ENCODE measurements around the gene LAPTM4A.
A peak's percentile ranks its signal among the peaks of the same experiment; 100 is the strongest.
"Not testable (repeated sequence)": the region's sequence is repeated elsewhere in the genome, so short reads cannot be mapped to it uniquely, and the experiment has no call there.

LAPTM4A gene

GRCh38 chr2:20091305-20091991, 40.0 kb upstream of the LAPTM4A start:
- Histone ChIP-seq H3K9me3 (ENCODE audit: control insufficient read depth, insufficient read depth, low read depth, low read length) (no peaks in the 10 kb centered on the region), H3K9ac (ENCODE audit: low read length) (no peak overlapping the region), H3K4me1 (ENCODE audit: control insufficient read depth, insufficient read depth, low read length) (peaks cover 19% of the 10 kb centered on the region; the same call in 1 of the 2 replicates), H3K4me3 (ENCODE audit: low read depth, low read length) (no peak overlapping the region), H3K27me3 (ENCODE audit: control insufficient read depth, insufficient read depth, low read length) (no peaks in the 10 kb centered on the region), H3K27ac (ENCODE audit: low read depth, low read length) (no peak overlapping the region), H3K36me3 (ENCODE audit: control insufficient read depth, insufficient read depth, low read length) (no peaks in the 10 kb centered on the region)

- H3K27me3 ChIP-seq (ENCODE audit: control insufficient read depth, insufficient read depth, low read length) = no peaks in the 10 kb centered on the region
- no peak overlapping the region for H3K9ac ChIP-seq (ENCODE audit: low read length)
- no peaks in the 10 kb centered on the region for H3K9me3 ChIP-seq (ENCODE audit: control insufficient read depth, insufficient read depth, low read depth, low read length)
- no peak overlapping the region for H3K27ac ChIP-seq (ENCODE audit: low read depth, low read length)
- H3K4me1 ChIP-seq (ENCODE audit: control insufficient read depth, insufficient read depth, low read length) = peaks cover 19% of the 10 kb centered on the region; the same call in 1 of the 2 replicates
- H3K4me3 ChIP-seq (ENCODE audit: low read depth, low read length) = no peak overlapping the region
- H3K36me3 ChIP-seq (ENCODE audit: control insufficient read depth, insufficient read depth, low read length) = no peaks in the 10 kb centered on the region
Observed at GRCh38 chr2:20089715-20090464, 38.5 kb upstream of the LAPTM4A start.

- H3K27me3 ChIP-seq (ENCODE audit: control insufficient read depth, insufficient read depth, low read length); H3K9me3 ChIP-seq (ENCODE audit: control insufficient read depth, insufficient read depth, low read depth, low read length); H3K27ac ChIP-seq (ENCODE audit: low read depth, low read length); H3K36me3 ChIP-seq (ENCODE audit: control insufficient read depth, insufficient read depth, low read length); H3K4me3 ChIP-seq (ENCODE audit: low read depth, low read length); H3K9ac ChIP-seq (ENCODE audit: low read length): not testable (repeated sequence)
- peaks cover 12% of the 10 kb centered on the region for H3K4me1 ChIP-seq (ENCODE audit: control insufficient read depth, insufficient read depth, low read length)
Observed at GRCh38 chr2:20085909-20086308, 34.5 kb upstream of the LAPTM4A start.

GRCh38 chr2:20082812-20083211, 31.4 kb upstream of the LAPTM4A start:
- H3K27ac ChIP-seq (ENCODE audit: low read depth, low read length); H3K27me3 ChIP-seq (ENCODE audit: control insufficient read depth, insufficient read depth, low read length); H3K9me3 ChIP-seq (ENCODE audit: control insufficient read depth, insufficient read depth, low read depth, low read length); H3K9ac ChIP-seq (ENCODE audit: low read length); H3K36me3 ChIP-seq (ENCODE audit: control insufficient read depth, insufficient read depth, low read length); H3K4me3 ChIP-seq (ENCODE audit: low read depth, low read length): not testable (repeated sequence)
- H3K4me1 ChIP-seq (ENCODE audit: control insufficient read depth, insufficient read depth, low read length) = peaks cover 12% of the 10 kb centered on the region

GRCh38 chr2:20081841-20082240, 30.4 kb upstream of the LAPTM4A start:
- Histone ChIP-seq H3K27ac (ENCODE audit: low read depth, low read length) (no peak overlapping the region), H3K9ac (ENCODE audit: low read length) (no peak overlapping the region), H3K9me3 (ENCODE audit: control insufficient read depth, insufficient read depth, low read depth, low read length) (no peaks in the 10 kb centered on the region), H3K4me3 (ENCODE audit: low read depth, low read length) (no peak overlapping the region), H3K36me3 (ENCODE audit: control insufficient read depth, insufficient read depth, low read length) (no peaks in the 10 kb centered on the region), H3K27me3 (ENCODE audit: control insufficient read depth, insufficient read depth, low read length) (no peaks in the 10 kb centered on the region), H3K4me1 (ENCODE audit: control insufficient read depth, insufficient read depth, low read length) (peaks cover 12% of the 10 kb centered on the region)

GRCh38 chr2:20080839-20081415, 29.5 kb upstream of the LAPTM4A start:
- Histone ChIP-seq H3K27ac (ENCODE audit: low read depth, low read length) (no peak overlapping the region), H3K4me3 (ENCODE audit: low read depth, low read length) (no peak overlapping the region), H3K36me3 (ENCODE audit: control insufficient read depth, insufficient read depth, low read length) (no peaks in the 10 kb centered on the region), H3K4me1 (ENCODE audit: control insufficient read depth, insufficient read depth, low read length) (peaks cover 12% of the 10 kb centered on the region), H3K9ac (ENCODE audit: low read length) (peak overlapping the region; percentile 1), H3K9me3 (ENCODE audit: control insufficient read depth, insufficient read depth, low read depth, low read length) (no peaks in the 10 kb centered on the region), H3K27me3 (ENCODE audit: control insufficient read depth, insufficient read depth, low read length) (no peaks in the 10 kb centered on the region)

GRCh38 chr2:20080428-20080827, 29.0 kb upstream of the LAPTM4A start:
- Histone ChIP-seq H3K36me3 (ENCODE audit: control insufficient read depth, insufficient read depth, low read length) (no peaks in the 10 kb centered on the region), H3K4me1 (ENCODE audit: control insufficient read depth, insufficient read depth, low read length) (peaks cover 12% of the 10 kb centered on the region), H3K9me3 (ENCODE audit: control insufficient read depth, insufficient read depth, low read depth, low read length) (no peaks in the 10 kb centered on the region), H3K27ac (ENCODE audit: low read depth, low read length) (no peak overlapping the region), H3K27me3 (ENCODE audit: control insufficient read depth, insufficient read depth, low read length) (no peaks in the 10 kb centered on the region), H3K9ac (ENCODE audit: low read length) (no peak overlapping the region), H3K4me3 (ENCODE audit: low read depth, low read length) (no peak overlapping the region)

- H3K4me3 ChIP-seq (ENCODE audit: low read depth, low read length) = no peak overlapping the region
- H3K4me1 ChIP-seq (ENCODE audit: control insufficient read depth, insufficient read depth, low read length) = peaks cover 12% of the 10 kb centered on the region
- H3K27me3 ChIP-seq (ENCODE audit: control insufficient read depth, insufficient read depth, low read length) = no peaks in the 10 kb centered on the region
- no peaks in the 10 kb centered on the region for H3K9me3 ChIP-seq (ENCODE audit: control insufficient read depth, insufficient read depth, low read depth, low read length)
- no peaks in the 10 kb centered on the region for H3K36me3 ChIP-seq (ENCODE audit: control insufficient read depth, insufficient read depth, low read length)
- no peak overlapping the region for H3K27ac ChIP-seq (ENCODE audit: low read depth, low read length)
- no peak overlapping the region for H3K9ac ChIP-seq (ENCODE audit: low read length)
Observed at GRCh38 chr2:20079546-20080115, 28.2 kb upstream of the LAPTM4A start.

GRCh38 chr2:20077411-20077940, 26.0 kb upstream of the LAPTM4A start:
- Histone ChIP-seq H3K36me3 (ENCODE audit: control insufficient read depth, insufficient read depth, low read length) (no peaks in the 10 kb centered on the region), H3K27me3 (ENCODE audit: control insufficient read depth, insufficient read depth, low read length) (no peaks in the 10 kb centered on the region), H3K9ac (ENCODE audit: low read length) (no peak overlapping the region), H3K4me3 (ENCODE audit: low read depth, low read length) (no peak overlapping the region), H3K27ac (ENCODE audit: low read depth, low read length) (no peak overlapping the region), H3K4me1 (ENCODE audit: control insufficient read depth, insufficient read depth, low read length) (peaks cover 13% of the 10 kb centered on the region), H3K9me3 (ENCODE audit: control insufficient read depth, insufficient read depth, low read depth, low read length) (no peaks in the 10 kb centered on the region)

- Histone ChIP-seq H3K36me3 (ENCODE audit: control insufficient read depth, insufficient read depth, low read length) (no peaks in the 10 kb centered on the region), H3K9me3 (ENCODE audit: control insufficient read depth, insufficient read depth, low read depth, low read length) (no peaks in the 10 kb centered on the region), H3K27ac (ENCODE audit: low read depth, low read length) (no peak overlapping the region), H3K4me3 (ENCODE audit: low read depth, low read length) (no peak overlapping the region), H3K27me3 (ENCODE audit: control insufficient read depth, insufficient read depth, low read length) (no peaks in the 10 kb centered on the region), H3K4me1 (ENCODE audit: control insufficient read depth, insufficient read depth, low read length) (peaks cover 20% of the 10 kb centered on the region), H3K9ac (ENCODE audit: low read length) (no peak overlapping the region)
Observed at GRCh38 chr2:20076757-20077156, 25.3 kb upstream of the LAPTM4A start.

- no peaks in the 10 kb centered on the region for H3K36me3 ChIP-seq (ENCODE audit: control insufficient read depth, insufficient read depth, low read length)
- H3K9ac ChIP-seq (ENCODE audit: low read length) = no peak overlapping the region
- H3K4me1 ChIP-seq (ENCODE audit: control insufficient read depth, insufficient read depth, low read length) = peaks cover 15% of the 10 kb centered on the region
- H3K27ac ChIP-seq (ENCODE audit: low read depth, low read length) = no peak overlapping the region
- no peak overlapping the region for H3K4me3 ChIP-seq (ENCODE audit: low read depth, low read length)
- H3K9me3 ChIP-seq (ENCODE audit: control insufficient read depth, insufficient read depth, low read depth, low read length) = no peaks in the 10 kb centered on the region
- no peaks in the 10 kb centered on the region for H3K27me3 ChIP-seq (ENCODE audit: control insufficient read depth, insufficient read depth, low read length)
Observed at GRCh38 chr2:20074901-20075300, 23.5 kb upstream of the LAPTM4A start.
